Measurements from ENCODE around the gene SFN. TPM values are rescaled to one million over a fixed set of nuclear protein-coding genes. Genes with fewer than 3 reads are reported as not detected.

Gene SFN
- 0.28 TPM in 2 replicates for total RNA-seq

DNA sequence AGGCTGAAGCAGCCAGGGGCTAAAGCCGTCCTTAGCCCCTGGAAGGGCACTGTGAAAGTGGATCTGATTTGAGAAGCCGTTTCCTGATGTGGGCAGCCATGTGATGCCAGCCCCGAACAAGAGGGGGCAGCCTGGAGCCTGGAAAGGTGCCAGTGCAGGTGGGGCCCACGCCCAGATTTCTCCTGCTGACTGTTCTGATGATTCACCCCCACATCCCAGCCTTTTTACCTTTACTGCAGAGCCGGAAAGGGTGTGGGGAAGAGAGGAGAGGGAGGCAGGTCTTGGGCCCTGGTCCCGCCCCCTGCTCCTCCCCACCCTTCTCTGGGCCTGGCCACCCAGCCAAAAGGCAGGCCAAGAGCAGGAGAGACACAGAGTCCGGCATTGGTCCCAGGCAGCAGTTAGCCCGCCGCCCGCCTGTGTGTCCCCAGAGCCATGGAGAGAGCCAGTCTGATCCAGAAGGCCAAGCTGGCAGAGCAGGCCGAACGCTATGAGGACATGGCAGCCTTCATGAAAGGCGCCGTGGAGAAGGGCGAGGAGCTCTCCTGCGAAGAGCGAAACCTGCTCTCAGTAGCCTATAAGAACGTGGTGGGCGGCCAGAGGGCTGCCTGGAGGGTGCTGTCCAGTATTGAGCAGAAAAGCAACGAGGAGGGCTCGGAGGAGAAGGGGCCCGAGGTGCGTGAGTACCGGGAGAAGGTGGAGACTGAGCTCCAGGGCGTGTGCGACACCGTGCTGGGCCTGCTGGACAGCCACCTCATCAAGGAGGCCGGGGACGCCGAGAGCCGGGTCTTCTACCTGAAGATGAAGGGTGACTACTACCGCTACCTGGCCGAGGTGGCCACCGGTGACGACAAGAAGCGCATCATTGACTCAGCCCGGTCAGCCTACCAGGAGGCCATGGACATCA is at the start of gene SFN:
Gene SFN (plus strand): TSS at position 369 of the 904 bp plus-strand sequence. CDS start 64 bp downstream, at position 433.

GRCh38 chr1:26826261-26827105 is 36.5 kb upstream of the SFN start, which contains the start of gene ZDHHC18:
ZDHHC18 (plus strand) TSS chr1:26826688; CDS start chr1:26826805, 117 bp downstream.

DNA sequence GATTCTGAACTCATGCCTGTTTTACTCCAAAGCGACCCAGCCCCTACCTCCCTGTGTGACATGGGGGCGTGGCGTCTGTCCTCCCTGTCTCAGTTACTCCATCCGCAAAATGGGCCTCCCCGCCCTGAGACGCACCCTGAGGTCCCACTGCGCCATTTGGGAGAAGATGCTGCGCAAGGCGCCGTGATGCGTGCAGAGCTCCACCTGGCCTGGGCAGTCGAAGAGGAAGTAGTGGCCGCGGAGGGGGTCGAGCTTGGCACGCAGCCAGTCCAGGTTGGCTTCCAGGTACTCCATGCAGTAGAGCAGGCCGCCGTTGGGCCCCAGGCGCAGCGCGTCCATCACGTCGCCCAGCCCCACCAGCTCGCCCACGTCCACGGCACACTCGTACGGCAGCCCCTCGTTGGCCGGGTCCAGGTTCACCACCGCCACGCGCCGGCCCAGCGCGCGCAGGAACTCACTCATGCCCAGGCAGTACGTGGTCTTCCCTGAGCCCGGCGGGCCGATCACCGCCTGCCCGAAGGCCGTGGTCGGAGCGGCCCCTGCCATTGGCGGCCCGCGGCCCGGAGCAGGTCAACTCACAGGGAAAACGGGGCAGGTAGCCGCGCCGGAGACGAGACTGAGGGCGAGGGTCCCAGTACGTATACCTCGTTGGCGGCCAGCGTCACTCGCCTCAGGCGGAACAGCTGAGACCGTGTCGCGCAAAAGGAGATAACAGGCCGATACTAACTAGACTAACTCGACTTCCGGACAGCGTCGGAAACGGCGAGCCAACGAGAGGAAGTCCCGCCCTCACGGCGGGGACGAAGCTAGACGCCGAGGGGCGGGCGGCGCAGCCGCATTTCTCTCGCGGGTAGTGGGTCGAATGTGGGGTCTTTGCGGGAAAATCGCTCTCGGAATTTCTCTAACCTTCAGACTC is 26.9 kb downstream of the SFN start, which contains the start of gene GPN2:
Gene GPN2 (minus strand): TSS at position 733 of the 916 bp plus-strand sequence. CDS start 187 bp downstream, at position 546.

GRCh38 chr1:26900001-26900814 is 37.3 kb downstream of the SFN start, which contains the start of gene GPATCH3:
GPATCH3 (minus strand) TSS chr1:26900467; CDS start chr1:26900442, 25 bp downstream.

Other genes starting within 250 kb of the SFN start
- 6.5 and 9.7 TPM in 2 replicates for gene ARID1A, start 167.1 kb upstream of the SFN start, total RNA-seq
- 18.1 and 22.2 TPM in 2 replicates for gene PIGV, start 75.2 kb upstream of the SFN start, total RNA-seq
- 4.4 and 5.1 TPM in 2 replicates for gene ZDHHC18, start 36.5 kb upstream of the SFN start, total RNA-seq
- gene GPN2, start 27.1 kb downstream of the SFN start, total RNA-seq = 11.1 and 12.1 TPM in 2 replicates
- 8.4 and 10.1 TPM in 2 replicates for gene GPATCH3, start 37.3 kb downstream of the SFN start, total RNA-seq
- gene NR0B2, start 50.8 kb downstream of the SFN start, total RNA-seq = not detected in 2 replicates
- 21.5 and 31.8 TPM in 2 replicates for gene NUDC, start 58.6 kb downstream of the SFN start, total RNA-seq
- not detected in 2 replicates for gene KDF1, start 97.3 kb downstream of the SFN start, total RNA-seq
- 9.7 and 15.7 TPM in 2 replicates for gene TRNP1, start 130.5 kb downstream of the SFN start, total RNA-seq
- gene TENT5B, start 149.7 kb downstream of the SFN start, total RNA-seq = 1.1 and 1.9 TPM in 2 replicates